ENCODE results near the gene SRP54. TPM values are rescaled to one million over a fixed set of nuclear protein-coding genes. Genes with fewer than 3 reads are reported as not detected.

SRP54 gene
- total RNA-seq, 1 experiment from 2014 or later = 75.5 TPM

- no peaks in the 10 kb centered on the region for H3F3A ChIP-seq (ENCODE audit: low read length, unreplicated experiment)
- intact Hi-C loops (cut with micrococcal nuclease) = loop anchor here (2.0 to 5.0 kb wide), 3 partner anchors 140 to 439 kb away; partner anchors contain the start of gene PRORP
- ATAC-seq (peak; percentile 23), DNase-seq (no peak)
- TF ChIP-seq CTCF (conservative IDR thresholded peaks at IDR 0.05; ENCODE audit: low read depth, low read length) = no peak
- no peak for TF ChIP-seq EZH2 (IDR thresholded peaks at IDR 0.05; ENCODE audit: low read length, unreplicated experiment)
- TF ChIP-seq EZH2phosphoT487 (IDR thresholded peaks at IDR 0.05; ENCODE audit: borderline replicate concordance, low read length) = no peak
- H3K4me3 ChIP-seq (ENCODE audit: low read length) = peak overlapping the region; percentile 78
- H3K27me3 ChIP-seq (ENCODE audit: low read length) = no peaks in the 10 kb centered on the region
- peak overlapping the region; percentile 85 for H3K4me2 ChIP-seq (ENCODE audit: low read length)
- ChIA-PET CTCF (interaction anchor here (0.6 kb wide), 2 partner anchors 58 to 550 kb away, joined by 3 read pairs; no protein-coding TSS in a partner anchor), POLR2A (ENCODE audit: unreplicated experiment) (interaction anchor here (0.5 to 1.5 kb wide), 6 partner anchors 60 to 284 kb away, joined by 3 to 9 read pairs (median 4); partner anchors contain the start of gene FAM177A1)
- H3K9ac ChIP-seq (ENCODE audit: low read length) = peak overlapping the region; percentile 89
- no peaks in the 10 kb centered on the region for H3K9me2 ChIP-seq (replicated peaks; ENCODE audit: low read length)
- H3K79me2 ChIP-seq (ENCODE audit: low read length) = peaks cover 78% of the 10 kb centered on the region
- H3K36me3 ChIP-seq (ENCODE audit: low read depth, low read length) = no peaks in the 10 kb centered on the region
- H4K20me1 ChIP-seq (ENCODE audit: low read length) = no peaks in the 10 kb centered on the region
- peak overlapping the region; percentile 86 for H2AFZ ChIP-seq (ENCODE audit: low read length)
- BruUV-seq (replicated peaks) = TSS peak; percentile 66
- H3K27ac ChIP-seq (ENCODE audit: low read length) = peak overlapping the region; percentile 93
- no peaks in the 10 kb centered on the region for H3K9me3 ChIP-seq (ENCODE audit: low read length)
- peaks cover 19% of the 10 kb centered on the region for H3K4me1 ChIP-seq (ENCODE audit: insufficient read depth, low read length)
Observed at GRCh38 chr14:34983148-34983760, 462 bp downstream of the SRP54 start.

GRCh38 chr14:34983786-34984185, 994 bp downstream of the SRP54 start:
- no peaks in the 10 kb centered on the region for H3F3A ChIP-seq (ENCODE audit: low read length, unreplicated experiment)
- peak overlapping the region; percentile 85 for H3K4me2 ChIP-seq (ENCODE audit: low read length)
- no peaks in the 10 kb centered on the region for H4K20me1 ChIP-seq (ENCODE audit: low read length)
- no peaks in the 10 kb centered on the region for H3K27me3 ChIP-seq (ENCODE audit: low read length)
- H3K9me3 ChIP-seq (ENCODE audit: low read length) = no peaks in the 10 kb centered on the region
- H2AFZ ChIP-seq (ENCODE audit: low read length) = no peak overlapping the region
- intact Hi-C loops (cut with micrococcal nuclease) = loop anchor here (2.0 to 5.0 kb wide), 3 partner anchors 139 to 439 kb away; partner anchors contain the start of gene PRORP
- ChIA-PET CTCF (interaction anchor here (0.6 kb wide), 2 partner anchors 57 to 550 kb away, joined by 3 read pairs; no protein-coding TSS in a partner anchor), POLR2A (ENCODE audit: unreplicated experiment) (interaction anchor here (0.7 to 1.5 kb wide), 2 partner anchors 62 to 111 kb away, joined by 7 to 9 read pairs; partner anchors contain the start of gene FAM177A1)
- H3K79me2 ChIP-seq (ENCODE audit: low read length) = peaks cover 81% of the 10 kb centered on the region
- TF ChIP-seq CTCF (conservative IDR thresholded peaks at IDR 0.05; ENCODE audit: low read depth, low read length) = no peak
- TF ChIP-seq EZH2 (IDR thresholded peaks at IDR 0.05; ENCODE audit: low read length, unreplicated experiment) = no peak
- TF ChIP-seq EZH2phosphoT487 (IDR thresholded peaks at IDR 0.05; ENCODE audit: borderline replicate concordance, low read length) = no peak
- no peaks in the 10 kb centered on the region for H3K36me3 ChIP-seq (ENCODE audit: low read depth, low read length)
- no peak overlapping the region for H3K27ac ChIP-seq (ENCODE audit: low read length)
- H3K4me1 ChIP-seq (ENCODE audit: insufficient read depth, low read length) = peaks cover 19% of the 10 kb centered on the region
- ATAC-seq = no peak
- H3K4me3 ChIP-seq (ENCODE audit: low read length) = peak overlapping the region; percentile 78
- no peaks in the 10 kb centered on the region for H3K9me2 ChIP-seq (replicated peaks; ENCODE audit: low read length)
- DNase-seq = no peak
- peak overlapping the region; percentile 89 for H3K9ac ChIP-seq (ENCODE audit: low read length)
- BruUV-seq (replicated peaks) = no TSS peak

- H3K27me3 ChIP-seq (ENCODE audit: low read length) = no peaks in the 10 kb centered on the region
- H3K36me3 ChIP-seq (ENCODE audit: low read depth, low read length) = no peaks in the 10 kb centered on the region
- no peak for ATAC-seq
- BruUV-seq (replicated peaks) = no TSS peak
- peaks cover 86% of the 10 kb centered on the region for H3K79me2 ChIP-seq (ENCODE audit: low read length)
- no peak overlapping the region for H3K9ac ChIP-seq (ENCODE audit: low read length)
- H4K20me1 ChIP-seq (ENCODE audit: low read length) = peaks cover 3% of the 10 kb centered on the region; the same call in 1 of the 2 replicates
- H3K27ac ChIP-seq (ENCODE audit: low read length) = no peak overlapping the region
- H3F3A ChIP-seq (ENCODE audit: low read length, unreplicated experiment) = no peaks in the 10 kb centered on the region
- intact Hi-C loops (cut with micrococcal nuclease) = loop anchor here (5.0 kb wide), 1 partner anchor 228 kb away; no protein-coding TSS in a partner anchor
- no peaks in the 10 kb centered on the region for H3K9me2 ChIP-seq (replicated peaks; ENCODE audit: low read length)
- TF ChIP-seq CTCF (conservative IDR thresholded peaks at IDR 0.05; ENCODE audit: low read depth, low read length) (no peak), EZH2 (IDR thresholded peaks at IDR 0.05; ENCODE audit: low read length, unreplicated experiment) (no peak)
- no peak overlapping the region for H2AFZ ChIP-seq (ENCODE audit: low read length)
- CTCF ChIA-PET = no interaction called here
- no peaks in the 10 kb centered on the region for H3K9me3 ChIP-seq (ENCODE audit: low read length)
- peaks cover 13% of the 10 kb centered on the region for H3K4me1 ChIP-seq (ENCODE audit: insufficient read depth, low read length)
- no peak for DNase-seq
- no peak overlapping the region for H3K4me3 ChIP-seq (ENCODE audit: low read length)
- POLR2A ChIA-PET (ENCODE audit: unreplicated experiment) = no interaction called here
- peak overlapping the region; percentile 85 for H3K4me2 ChIP-seq (ENCODE audit: low read length)
Observed at GRCh38 chr14:34985740-34986139, 2.9 kb downstream of the SRP54 start.
